Smooth muscle cell (in vitro differentiated cells): ENCODE results near the gene KTN1. TPM values are rescaled to one million over a fixed set of nuclear protein-coding genes. Genes with fewer than 3 reads are reported as not detected.

Experiments used
- DNase-seq: peaks from one replicate; lab custom pipeline; 2025; ENCODE audit not compliant: unreplicated experiment; lab: John Stamatoyannopoulos, UW
- H2AFZ ChIP-seq: fragments of 200-600 bp; sonication (generic); 2 replicates; pipeline ENCODE4 v1.6.0; 2016; ENCODE audit warnings: antibody characterized with exemption, low read depth, mild to moderate bottlenecking
- H3F3A ChIP-seq: fragments of 200-600 bp; sonication (generic); 2 replicates; pipeline ENCODE4 v1.6.0; 2017; ENCODE audit warnings: antibody characterized with exemption, low read depth
- H3K27ac ChIP-seq: fragments of 200-600 bp; sonication (generic); 2 replicates; pipeline ENCODE4 v1.5.1; 2016; ENCODE audit warnings: low read depth, mild to moderate bottlenecking
- H3K27me3 ChIP-seq: fragments of 200-600 bp; sonication (generic); 2 replicates; pipeline ENCODE4 v1.6.1; 2016; ENCODE audit warnings: low read depth, mild to moderate bottlenecking
- H3K36me3 ChIP-seq: fragments of 200-600 bp; sonication (generic); 2 replicates; pipeline ENCODE4 v1.5.1; 2016; ENCODE audit warnings: low read depth
- H3K4me1 ChIP-seq: fragments of 200-600 bp; sonication (generic); 2 replicates; pipeline ENCODE4 v1.5.1; 2016; ENCODE audit warnings: low read depth
- H3K4me2 ChIP-seq: fragments of 200-600 bp; sonication (generic); 2 replicates; pipeline ENCODE4 v1.6.0; 2016; ENCODE audit warnings: mild to moderate bottlenecking
- H3K4me3 ChIP-seq: fragments of 200-600 bp; sonication (generic); 2 replicates; pipeline ENCODE4 v1.5.1; 2016; ENCODE audit warnings: mild to moderate bottlenecking
- H3K79me2 ChIP-seq: fragments of 200-600 bp; sonication (generic); 2 replicates; pipeline ENCODE4 v1.6.0; 2016; ENCODE audit warnings: low read depth, mild to moderate bottlenecking
- H3K9ac ChIP-seq: fragments of 200-600 bp; sonication (generic); 2 replicates; pipeline ENCODE4 v1.6.0; 2016; ENCODE audit warnings: low read depth
- H3K9me3 ChIP-seq: fragments of 200-600 bp; sonication (generic); replicated peaks from 2 replicates; pipeline ENCODE4 v1.5.1; 2016; ENCODE audit warnings: low read depth
- H4K20me1 ChIP-seq: fragments of 200-600 bp; sonication (generic); 2 replicates; pipeline ENCODE4 v1.6.0; 2016; ENCODE audit warnings: low read depth
- WGBS: methylation state at CpG from one replicate; pipeline ENCODE4 v1.1.7; 2016; ENCODE audit warnings: low lambda C conversion rate; 5-methylcytosine and 5-hydroxymethylcytosine counted together
- polyA plus RNA-seq: library from polyadenylated mRNA; unstranded; fragments of >200 nt; fragmentation: Nextera tagmentation; extraction: Ambion mirVana; gene quantifications from 2 replicates; pipeline ENCODE4 v1.2.1, GENCODE V29; 2016
- total RNA-seq: library from RNA; depleted of rRNA; stranded (reverse); fragments of >200 nt; gene quantifications from 2 replicates; pipeline ENCODE4 v1.2.3, GENCODE V29; 2014
- TF ChIP-seq, protein P1 (sequence below): fragments of 200-600 bp; sonication (generic); IDR thresholded peaks from 2 replicates; pipeline ENCODE4 v1.5.1; 2017; ENCODE audit warnings: borderline replicate concordance, mild to moderate bottlenecking, antibody characterized with exemption; ENCODE audit not compliant: insufficient read depth, poor library complexity, severe bottlenecking

KTN1 gene
- total and polyA plus RNA-seq, 2 experiments from 2014 or later: 84.8 to 119 TPM

DNA sequence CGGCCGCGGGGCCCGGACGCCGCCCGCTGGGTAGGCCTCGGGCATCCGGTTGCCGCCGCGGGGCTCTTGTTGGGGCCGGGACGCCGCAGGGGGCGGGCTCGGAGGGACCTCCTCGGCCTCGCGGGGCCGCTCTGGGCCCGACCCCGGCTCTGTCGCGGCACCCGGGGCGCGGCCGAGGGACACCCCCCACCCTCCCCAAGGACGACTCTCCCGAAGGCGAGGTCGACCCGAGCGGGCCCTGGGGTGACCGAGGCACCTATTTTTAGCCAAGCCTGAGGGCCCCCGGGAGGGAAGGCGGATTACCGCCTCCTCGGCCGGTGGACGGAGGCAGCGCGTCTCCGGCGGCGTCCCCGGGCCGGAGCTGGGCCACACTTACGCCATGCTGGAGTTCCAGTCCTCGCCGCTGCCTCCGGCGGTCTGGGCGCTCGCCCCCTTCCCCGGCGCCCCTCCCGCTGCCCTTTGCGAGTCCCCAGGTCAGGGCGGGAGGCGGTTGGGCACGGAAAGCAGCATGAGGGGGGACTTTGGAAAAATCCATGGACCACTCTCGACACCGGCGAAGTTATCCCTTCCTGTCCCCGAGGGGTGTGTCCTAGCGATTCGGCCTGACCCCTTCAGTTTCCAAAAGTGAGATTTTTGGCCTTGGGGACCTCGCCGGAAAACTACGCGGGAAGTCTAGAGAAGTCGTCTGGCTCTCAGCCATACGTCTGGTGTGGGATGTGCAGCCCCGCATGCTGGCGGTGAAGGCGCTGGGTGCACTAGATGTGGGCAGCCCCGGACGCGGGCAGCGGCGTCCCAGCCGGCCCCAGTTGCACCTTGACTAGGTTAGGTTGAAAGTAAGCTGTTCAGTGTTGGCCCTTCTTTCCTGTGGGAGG lies 699 bp downstream of the KTN1 start:
- Histone ChIP-seq H3K4me1 (peaks cover 42% of the 10 kb centered on the region), H3K9me3 (no peaks in the 10 kb centered on the region), H2AFZ (peak overlapping the region; percentile 67), H3K9ac (peak overlapping the region; percentile 90), H3F3A (peaks cover 9% of the 10 kb centered on the region), H3K4me2 (peak overlapping the region; percentile 80), H3K36me3 (no peaks in the 10 kb centered on the region), H3K27me3 (no peaks in the 10 kb centered on the region), H3K27ac (peak overlapping the region; percentile 74), H3K79me2 (peaks cover 57% of the 10 kb centered on the region), H4K20me1 (peaks cover 50% of the 10 kb centered on the region), H3K4me3 (peak overlapping the region; percentile 89)
- WGBS: 1% methylated on average over 51 of the region's 84 CpGs
- DNase-seq: peak; percentile 31
- TF ChIP-seq, protein P1, sequence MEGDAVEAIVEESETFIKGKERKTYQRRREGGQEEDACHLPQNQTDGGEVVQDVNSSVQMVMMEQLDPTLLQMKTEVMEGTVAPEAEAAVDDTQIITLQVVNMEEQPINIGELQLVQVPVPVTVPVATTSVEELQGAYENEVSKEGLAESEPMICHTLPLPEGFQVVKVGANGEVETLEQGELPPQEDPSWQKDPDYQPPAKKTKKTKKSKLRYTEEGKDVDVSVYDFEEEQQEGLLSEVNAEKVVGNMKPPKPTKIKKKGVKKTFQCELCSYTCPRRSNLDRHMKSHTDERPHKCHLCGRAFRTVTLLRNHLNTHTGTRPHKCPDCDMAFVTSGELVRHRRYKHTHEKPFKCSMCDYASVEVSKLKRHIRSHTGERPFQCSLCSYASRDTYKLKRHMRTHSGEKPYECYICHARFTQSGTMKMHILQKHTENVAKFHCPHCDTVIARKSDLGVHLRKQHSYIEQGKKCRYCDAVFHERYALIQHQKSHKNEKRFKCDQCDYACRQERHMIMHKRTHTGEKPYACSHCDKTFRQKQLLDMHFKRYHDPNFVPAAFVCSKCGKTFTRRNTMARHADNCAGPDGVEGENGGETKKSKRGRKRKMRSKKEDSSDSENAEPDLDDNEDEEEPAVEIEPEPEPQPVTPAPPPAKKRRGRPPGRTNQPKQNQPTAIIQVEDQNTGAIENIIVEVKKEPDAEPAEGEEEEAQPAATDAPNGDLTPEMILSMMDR: no peak

DNA sequence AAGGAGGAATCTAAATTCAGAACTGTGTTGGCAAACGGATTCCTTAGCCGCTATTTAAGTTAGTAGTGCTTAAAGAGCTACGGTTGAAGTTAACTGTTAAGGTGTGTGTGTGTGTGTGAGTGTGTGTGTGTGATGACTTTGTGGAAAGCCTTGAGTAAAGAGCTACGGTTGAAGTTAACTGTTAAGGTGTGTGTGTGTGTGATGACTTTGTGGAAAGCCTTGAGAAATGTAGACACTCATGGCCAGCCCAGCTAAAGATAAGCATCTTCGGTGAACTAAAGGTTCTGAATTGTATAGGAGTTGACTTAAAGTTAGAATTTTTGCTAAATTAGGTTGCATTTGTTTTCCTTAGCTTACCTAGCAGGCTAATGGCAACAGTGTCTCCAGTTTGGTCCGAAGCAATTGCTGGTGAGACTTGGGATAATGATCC lies 1.4 kb downstream of the KTN1 start:
- peak overlapping the region; percentile 89 for H3K4me3 ChIP-seq
- peaks cover 49% of the 10 kb centered on the region for H3K4me1 ChIP-seq
- peak overlapping the region; percentile 80 for H3K4me2 ChIP-seq
- H3K9me3 ChIP-seq: no peaks in the 10 kb centered on the region
- DNase-seq: no peak
- TF ChIP-seq, protein P1: no peak
- H3F3A ChIP-seq: peaks cover 9% of the 10 kb centered on the region
- H4K20me1 ChIP-seq: peaks cover 56% of the 10 kb centered on the region
- H2AFZ ChIP-seq: no peak overlapping the region
- WGBS: 10% methylated on average over 6 of the region's 6 CpGs
- no peaks in the 10 kb centered on the region for H3K36me3 ChIP-seq
- H3K27ac ChIP-seq: peak overlapping the region; percentile 74
- peak overlapping the region; percentile 90 for H3K9ac ChIP-seq
- H3K27me3 ChIP-seq: no peaks in the 10 kb centered on the region
- H3K79me2 ChIP-seq: peaks cover 64% of the 10 kb centered on the region

DNA sequence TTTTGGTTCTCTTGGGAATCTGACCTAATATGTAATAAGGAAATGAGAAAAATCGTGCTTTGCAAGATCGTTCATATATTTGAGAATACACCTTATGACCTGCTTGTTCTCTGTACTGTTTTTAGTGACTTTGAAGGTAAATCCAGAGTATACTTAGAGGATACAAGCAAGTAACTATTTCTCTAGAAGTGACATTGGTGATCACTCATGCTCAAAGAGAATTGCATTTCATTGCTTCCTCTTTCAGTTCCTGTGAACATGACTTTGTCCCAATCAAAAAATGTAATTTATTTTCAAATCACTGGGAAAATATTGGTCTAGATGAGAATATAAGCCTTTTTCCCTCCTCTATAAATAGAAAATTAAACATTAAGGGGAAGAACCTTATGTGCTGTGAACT lies 2.7 kb downstream of the KTN1 start:
- H2AFZ ChIP-seq: no peak overlapping the region
- no peak overlapping the region for H3K4me3 ChIP-seq
- H3K4me2 ChIP-seq: peak overlapping the region; percentile 80
- peaks cover 9% of the 10 kb centered on the region for H3F3A ChIP-seq
- no peaks in the 10 kb centered on the region for H3K9me3 ChIP-seq
- TF ChIP-seq, protein P1: no peak
- H3K27me3 ChIP-seq: no peaks in the 10 kb centered on the region
- peak overlapping the region; percentile 46 for H3K27ac ChIP-seq
- peaks cover 49% of the 10 kb centered on the region for H3K4me1 ChIP-seq
- DNase-seq: no peak
- 96% methylated on average over 2 of the region's 2 CpGs for WGBS
- H3K79me2 ChIP-seq: peaks cover 78% of the 10 kb centered on the region
- peak overlapping the region; percentile 16 for H3K9ac ChIP-seq
- peaks cover 70% of the 10 kb centered on the region for H4K20me1 ChIP-seq
- H3K36me3 ChIP-seq: no peaks in the 10 kb centered on the region
